ENCODE results near the gene ZEB1.

The ZEB1 gene

GRCh38 chr10:31317171-31317570 is 1.8 kb upstream of the ZEB1 start:
- no peaks in the 10 kb centered on the region for H3K36me3 ChIP-seq (ENCODE audit: low read length)
- H3K27ac ChIP-seq (ENCODE audit: low read depth, low read length): no peak overlapping the region
- no peak for TF ChIP-seq EZH2phosphoT487 (conservative IDR thresholded peaks at IDR 0.05; ENCODE audit: low read length)
- no peak for TF ChIP-seq CTCF (IDR thresholded peaks at IDR 0.05; ENCODE audit: insufficient read depth, low read length, poor library complexity, severe bottlenecking)
- no peaks in the 10 kb centered on the region for H3K9me2 ChIP-seq (replicated peaks; ENCODE audit: insufficient read depth, low read length)
- no peak overlapping the region for H3K4me3 ChIP-seq (ENCODE audit: insufficient read depth, low read length, poor library complexity, severe bottlenecking)
- peaks cover 16% of the 10 kb centered on the region for H3F3A ChIP-seq (ENCODE audit: insufficient read depth)
- no peak overlapping the region for H2AFZ ChIP-seq (ENCODE audit: low read depth, low read length, severe bottlenecking)
- H3K79me2 ChIP-seq (ENCODE audit: insufficient read depth, low read length): peaks cover 39% of the 10 kb centered on the region
- no peaks in the 10 kb centered on the region for H3K27me3 ChIP-seq (ENCODE audit: low read length)
- peaks cover 14% of the 10 kb centered on the region for H4K20me1 ChIP-seq (ENCODE audit: low read depth, low read length)
- no peaks in the 10 kb centered on the region for H3K9me3 ChIP-seq (ENCODE audit: insufficient read depth, low read length)
- no peak overlapping the region for H3K9ac ChIP-seq (ENCODE audit: low read length)
- H3K4me2 ChIP-seq (ENCODE audit: low read depth, low read length, poor library complexity, severe bottlenecking): peak overlapping the region; percentile 87

DNA sequence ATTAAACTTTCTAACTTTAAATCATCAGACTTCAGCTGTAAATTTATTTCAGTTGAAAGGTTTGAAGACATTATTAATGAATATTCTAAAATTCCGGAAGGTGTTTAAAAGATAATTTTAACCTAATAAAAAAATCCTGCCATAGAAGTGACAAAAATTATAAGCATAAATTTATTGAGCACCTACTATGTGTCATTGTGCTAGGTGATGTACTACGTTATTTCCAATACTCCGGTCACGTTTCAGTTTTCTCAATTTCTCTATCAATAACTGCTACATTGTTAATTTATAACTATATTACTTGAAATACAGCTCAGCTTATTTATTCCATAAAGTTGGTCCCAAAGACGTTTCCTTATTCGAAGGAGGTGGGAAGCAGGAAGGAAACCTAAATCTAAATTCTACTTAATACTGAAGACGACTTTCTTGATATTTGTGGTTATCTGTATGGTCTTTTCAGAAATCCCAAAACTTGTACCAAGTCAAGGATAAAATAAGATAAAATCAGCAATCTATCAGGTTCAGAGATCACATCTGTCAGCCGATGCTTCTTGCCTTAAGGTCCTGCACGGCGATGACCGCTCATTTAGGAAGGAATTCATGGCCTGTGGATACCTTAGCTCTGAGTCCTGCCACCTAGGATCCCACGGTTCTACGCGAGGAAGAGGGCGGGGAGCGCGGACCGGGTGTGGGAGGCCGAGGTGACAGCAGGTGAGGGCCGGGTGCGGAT is 1.2 kb upstream of the ZEB1 start:
- H3K9me3 ChIP-seq (ENCODE audit: insufficient read depth, low read length): no peaks in the 10 kb centered on the region
- H3K4me2 ChIP-seq (ENCODE audit: low read depth, low read length, poor library complexity, severe bottlenecking): peak overlapping the region; percentile 87
- peak overlapping the region; percentile 96 for H3K9ac ChIP-seq (ENCODE audit: low read length)
- H3K36me3 ChIP-seq (ENCODE audit: low read length): no peaks in the 10 kb centered on the region
- H3K79me2 ChIP-seq (ENCODE audit: insufficient read depth, low read length): peaks cover 46% of the 10 kb centered on the region
- peaks cover 17% of the 10 kb centered on the region for H3F3A ChIP-seq (ENCODE audit: insufficient read depth)
- H3K27ac ChIP-seq (ENCODE audit: low read depth, low read length): peak overlapping the region; percentile 77; the same call in 1 of the 2 replicates
- no peaks in the 10 kb centered on the region for H3K9me2 ChIP-seq (replicated peaks; ENCODE audit: insufficient read depth, low read length)
- no peak for TF ChIP-seq CTCF (IDR thresholded peaks at IDR 0.05; ENCODE audit: insufficient read depth, low read length, poor library complexity, severe bottlenecking)
- TF ChIP-seq EZH2phosphoT487 (conservative IDR thresholded peaks at IDR 0.05; ENCODE audit: low read length): no peak
- H3K27me3 ChIP-seq (ENCODE audit: low read length): no peaks in the 10 kb centered on the region
- H2AFZ ChIP-seq (ENCODE audit: low read depth, low read length, severe bottlenecking): peak overlapping the region; percentile 70
- peaks cover 20% of the 10 kb centered on the region for H4K20me1 ChIP-seq (ENCODE audit: low read depth, low read length)
- H3K4me3 ChIP-seq (ENCODE audit: insufficient read depth, low read length, poor library complexity, severe bottlenecking): peak overlapping the region; percentile 86

- H3K9me3 ChIP-seq (ENCODE audit: insufficient read depth, low read length): no peaks in the 10 kb centered on the region
- no peaks in the 10 kb centered on the region for H3K36me3 ChIP-seq (ENCODE audit: low read length)
- H3K9ac ChIP-seq (ENCODE audit: low read length): peak overlapping the region; percentile 96
- H3K4me2 ChIP-seq (ENCODE audit: low read depth, low read length, poor library complexity, severe bottlenecking): peak overlapping the region; percentile 87
- H3K4me3 ChIP-seq (ENCODE audit: insufficient read depth, low read length, poor library complexity, severe bottlenecking): peak overlapping the region; percentile 86
- H3F3A ChIP-seq (ENCODE audit: insufficient read depth): peaks cover 17% of the 10 kb centered on the region
- no peaks in the 10 kb centered on the region for H3K9me2 ChIP-seq (replicated peaks; ENCODE audit: insufficient read depth, low read length)
- peaks cover 52% of the 10 kb centered on the region for H3K79me2 ChIP-seq (ENCODE audit: insufficient read depth, low read length)
- H3K27me3 ChIP-seq (ENCODE audit: low read length): no peaks in the 10 kb centered on the region
- H4K20me1 ChIP-seq (ENCODE audit: low read depth, low read length): peaks cover 26% of the 10 kb centered on the region
- TF ChIP-seq EZH2phosphoT487 (conservative IDR thresholded peaks at IDR 0.05; ENCODE audit: low read length): no peak
- no peak for TF ChIP-seq CTCF (IDR thresholded peaks at IDR 0.05; ENCODE audit: insufficient read depth, low read length, poor library complexity, severe bottlenecking)
- peak overlapping the region; percentile 77 for H3K27ac ChIP-seq (ENCODE audit: low read depth, low read length)
- H2AFZ ChIP-seq (ENCODE audit: low read depth, low read length, severe bottlenecking): peak overlapping the region; percentile 70
Measured at GRCh38 chr10:31318382-31318853, 598 bp upstream of the ZEB1 start.
